Measurements from ENCODE around the gene PTPRT. TPM values are rescaled to one million over a fixed set of nuclear protein-coding genes. Genes with fewer than 3 reads are reported as not detected.

Gene PTPRT
- polyA plus RNA-seq, 2 of the 4 experiments (the other 2 are of a cell fraction) = not detected

DNA sequence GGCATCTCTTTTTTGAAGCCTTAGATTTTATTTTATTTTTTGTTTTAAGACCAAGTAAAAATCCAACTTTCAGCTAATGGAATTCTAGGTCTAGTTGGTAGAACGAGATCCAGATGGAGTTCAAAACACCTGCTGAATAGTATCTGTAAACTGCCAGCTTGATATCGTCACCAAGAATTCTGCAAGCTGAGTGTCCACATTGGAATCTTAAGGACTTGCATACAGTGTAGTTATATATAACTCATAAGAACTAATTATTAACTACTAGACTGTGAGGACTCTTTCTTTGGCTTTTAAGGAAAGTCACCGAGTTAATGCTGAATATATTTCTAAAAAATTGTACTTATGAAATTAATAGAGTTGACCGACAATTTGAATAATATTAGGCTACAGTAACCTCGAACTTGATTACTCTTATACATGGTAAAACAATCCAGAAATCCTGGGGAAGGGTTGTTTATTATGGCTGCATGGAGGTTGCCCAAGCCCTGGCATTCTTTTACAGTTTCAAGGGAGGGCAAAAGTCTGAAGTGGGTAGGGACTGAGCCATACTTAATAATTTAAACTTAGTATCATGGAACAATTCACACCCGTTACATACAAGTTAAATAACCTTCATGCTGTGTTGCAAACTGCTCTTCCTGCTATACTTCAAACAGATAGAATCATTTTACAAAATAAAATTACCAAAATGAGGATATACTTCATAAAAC lies 553.9 kb downstream of the PTPRT start:
- FAIRE-seq (no peak), ATAC-seq (no peak), DNase-seq (ENCODE audit: low read depth in 1 of 2, low spot score in 1 of 2) (no peak)
- Histone ChIP-seq H3K9me3 (no peaks in the 10 kb centered on the region), H3K27ac (no peak overlapping the region), H3K4me2 (no peak overlapping the region), H3K4me1 (no peaks in the 10 kb centered on the region), H3K4me3 (no peak overlapping the region)
- TF ChIP-seq ZSCAN20 (CRISPR knock-in tag; IDR thresholded peaks at IDR 0.05) (no peak), HOXB13 (CRISPR knock-in tag; IDR thresholded peaks at IDR 0.05; ENCODE audit: low read depth) (no peak), MAFK (IDR thresholded peaks at IDR 0.05; ENCODE audit: partially characterized antibody) (no peak), HOXA7 (CRISPR knock-in tag; IDR thresholded peaks at IDR 0.05) (no peak), CBX2 (IDR thresholded peaks at IDR 0.05; ENCODE audit: borderline replicate concordance, low read depth) (no peak), SMC3 (IDR thresholded peaks at IDR 0.05) (no peak)
- 1% methylated on average over 6 of the region's 6 CpGs for WGBS (ENCODE audit: missing lambda C conversion rate)
- POLR2A ChIA-PET = no interaction called here
- CTCF ChIA-PET = no interaction called here

DNA sequence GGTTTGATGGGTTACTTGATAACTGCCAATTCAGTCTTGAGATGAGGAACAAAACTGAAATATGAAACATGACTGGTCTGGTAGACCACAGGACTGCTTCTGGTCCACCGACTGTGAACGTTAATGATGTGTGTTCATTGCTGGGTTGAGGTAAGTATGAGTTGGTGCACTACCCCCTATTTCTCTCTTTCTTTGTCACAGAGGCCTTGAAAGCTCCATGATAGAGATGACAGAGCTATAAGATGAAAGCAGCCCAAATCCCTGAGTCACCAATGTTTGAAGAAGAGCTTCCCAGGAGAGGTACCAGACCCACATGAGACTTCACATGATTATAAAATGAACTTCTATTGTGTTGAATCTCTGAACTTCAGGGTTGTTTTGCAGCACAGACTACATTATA lies 555.5 kb downstream of the PTPRT start:
- 34% methylated on average over 2 of the region's 2 CpGs for WGBS (ENCODE audit: missing lambda C conversion rate)
- ChIA-PET POLR2A (no interaction called here), CTCF (no interaction called here)
- Histone ChIP-seq H3K4me1 (no peaks in the 10 kb centered on the region), H3K4me2 (no peak overlapping the region), H3K4me3 (no peak overlapping the region), H3K27ac (no peak overlapping the region), H3K9me3 (no peaks in the 10 kb centered on the region)
- TF ChIP-seq HOXB13 (CRISPR knock-in tag; IDR thresholded peaks at IDR 0.05; ENCODE audit: low read depth) = no peak
- TF ChIP-seq NFE2L2 (conservative IDR thresholded peaks at IDR 0.05; ENCODE audit: low read length) = no peak
- no peak for TF ChIP-seq ZNF302 (CRISPR knock-in tag; IDR thresholded peaks at IDR 0.05)
- TF ChIP-seq TP53 (CRISPR knock-in tag; IDR thresholded peaks at IDR 0.05) = no peak
- TF ChIP-seq EP300 (IDR thresholded peaks at IDR 0.05) = no peak
- TF ChIP-seq, protein P1, sequence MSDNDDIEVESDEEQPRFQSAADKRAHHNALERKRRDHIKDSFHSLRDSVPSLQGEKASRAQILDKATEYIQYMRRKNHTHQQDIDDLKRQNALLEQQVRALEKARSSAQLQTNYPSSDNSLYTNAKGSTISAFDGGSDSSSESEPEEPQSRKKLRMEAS (IDR thresholded peaks at IDR 0.05) = no peak
- no peak for TF ChIP-seq NPAS2 (CRISPR knock-in tag; IDR thresholded peaks at IDR 0.05; ENCODE audit: borderline replicate concordance)
- no peak for TF ChIP-seq KDM1A (IDR thresholded peaks at IDR 0.05; ENCODE audit: low read depth)
- TF ChIP-seq HOXB5 (CRISPR knock-in tag; IDR thresholded peaks at IDR 0.05) = no peak
- FAIRE-seq (no peak), ATAC-seq (no peak), DNase-seq (ENCODE audit: low read depth in 1 of 2, low spot score in 1 of 2) (no peak)

DNA sequence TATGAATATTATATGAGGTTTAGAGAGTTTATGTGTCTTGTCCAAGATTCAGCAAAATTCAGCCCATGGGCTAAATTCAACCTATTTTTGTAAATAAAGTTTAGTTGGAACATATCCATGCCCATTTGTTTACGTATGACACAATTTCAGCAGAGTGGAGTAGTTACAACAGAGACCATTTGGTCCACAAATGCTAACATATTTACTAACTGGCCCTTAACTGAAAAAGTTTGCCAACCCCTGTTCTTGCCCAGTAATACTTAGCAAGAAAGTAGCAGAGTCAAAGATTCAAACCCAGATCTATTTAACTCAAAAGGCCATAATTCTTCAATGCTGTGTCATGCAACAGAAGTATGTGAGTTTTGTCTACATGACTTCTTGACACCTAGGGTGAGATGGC lies 561.0 kb downstream of the PTPRT start:
- POLR2A ChIA-PET = no interaction called here

DNA sequence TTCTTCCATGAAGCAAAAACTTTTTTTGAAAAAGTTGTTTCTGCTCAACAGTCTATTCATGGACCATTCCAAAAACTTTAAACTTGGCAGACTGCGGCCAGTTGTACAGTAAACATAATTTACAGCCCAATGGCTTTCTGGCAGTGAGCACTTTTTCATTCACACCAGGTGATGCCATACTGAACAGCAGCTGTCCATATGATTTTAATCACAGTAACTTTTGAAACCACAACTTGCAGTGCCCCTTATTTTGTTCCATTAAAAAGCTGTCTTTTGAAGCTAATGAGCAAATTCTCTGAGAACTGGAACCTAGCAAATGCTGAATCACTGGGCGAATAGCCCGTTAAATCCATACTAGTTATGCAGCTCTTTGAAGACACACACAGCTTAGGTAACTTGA lies 576.6 kb downstream of the PTPRT start:
- 3% methylated on average over 3 of the region's 3 CpGs for WGBS (ENCODE audit: missing lambda C conversion rate)
- ATAC-seq = no peak
- ChIA-PET POLR2A (no interaction called here), CTCF (no interaction called here)
- Histone ChIP-seq H3K4me3 (no peak overlapping the region), H3K9me3 (no peaks in the 10 kb centered on the region), H3K27ac (no peak overlapping the region), H3K4me1 (no peaks in the 10 kb centered on the region), H3K4me2 (no peak overlapping the region)
- no peak for DNase-seq (ENCODE audit: low read depth in 1 of 2, low spot score in 1 of 2)
- FAIRE-seq = no peak
- TF ChIP-seq JUN (IDR thresholded peaks at IDR 0.05) = no peak
- TF ChIP-seq, protein P2, sequence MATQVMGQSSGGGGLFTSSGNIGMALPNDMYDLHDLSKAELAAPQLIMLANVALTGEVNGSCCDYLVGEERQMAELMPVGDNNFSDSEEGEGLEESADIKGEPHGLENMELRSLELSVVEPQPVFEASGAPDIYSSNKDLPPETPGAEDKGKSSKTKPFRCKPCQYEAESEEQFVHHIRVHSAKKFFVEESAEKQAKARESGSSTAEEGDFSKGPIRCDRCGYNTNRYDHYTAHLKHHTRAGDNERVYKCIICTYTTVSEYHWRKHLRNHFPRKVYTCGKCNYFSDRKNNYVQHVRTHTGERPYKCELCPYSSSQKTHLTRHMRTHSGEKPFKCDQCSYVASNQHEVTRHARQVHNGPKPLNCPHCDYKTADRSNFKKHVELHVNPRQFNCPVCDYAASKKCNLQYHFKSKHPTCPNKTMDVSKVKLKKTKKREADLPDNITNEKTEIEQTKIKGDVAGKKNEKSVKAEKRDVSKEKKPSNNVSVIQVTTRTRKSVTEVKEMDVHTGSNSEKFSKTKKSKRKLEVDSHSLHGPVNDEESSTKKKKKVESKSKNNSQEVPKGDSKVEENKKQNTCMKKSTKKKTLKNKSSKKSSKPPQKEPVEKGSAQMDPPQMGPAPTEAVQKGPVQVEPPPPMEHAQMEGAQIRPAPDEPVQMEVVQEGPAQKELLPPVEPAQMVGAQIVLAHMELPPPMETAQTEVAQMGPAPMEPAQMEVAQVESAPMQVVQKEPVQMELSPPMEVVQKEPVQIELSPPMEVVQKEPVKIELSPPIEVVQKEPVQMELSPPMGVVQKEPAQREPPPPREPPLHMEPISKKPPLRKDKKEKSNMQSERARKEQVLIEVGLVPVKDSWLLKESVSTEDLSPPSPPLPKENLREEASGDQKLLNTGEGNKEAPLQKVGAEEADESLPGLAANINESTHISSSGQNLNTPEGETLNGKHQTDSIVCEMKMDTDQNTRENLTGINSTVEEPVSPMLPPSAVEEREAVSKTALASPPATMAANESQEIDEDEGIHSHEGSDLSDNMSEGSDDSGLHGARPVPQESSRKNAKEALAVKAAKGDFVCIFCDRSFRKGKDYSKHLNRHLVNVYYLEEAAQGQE (IDR thresholded peaks at IDR 0.05) = no peak
- TF ChIP-seq PHF8 (IDR thresholded peaks at IDR 0.05; ENCODE audit: borderline replicate concordance, low read depth) = no peak
- TF ChIP-seq ESRRA (IDR thresholded peaks at IDR 0.05; ENCODE audit: borderline replicate concordance, low read length) = no peak
- TF ChIP-seq ZSCAN20 (CRISPR knock-in tag; IDR thresholded peaks at IDR 0.05) = no peak
- no peak for TF ChIP-seq RFX5 (IDR thresholded peaks at IDR 0.05)
- no peak for TF ChIP-seq EP300 (IDR thresholded peaks at IDR 0.05)
- TF ChIP-seq HOXB5 (CRISPR knock-in tag; IDR thresholded peaks at IDR 0.05) = no peak
- no peak for TF ChIP-seq HDAC2 (IDR thresholded peaks at IDR 0.05)
- TF ChIP-seq KDM5A (IDR thresholded peaks at IDR 0.05) = no peak
- no peak for TF ChIP-seq TFCP2L1 (CRISPR knock-in tag; IDR thresholded peaks at IDR 0.05)
- TF ChIP-seq ZNF302 (CRISPR knock-in tag; IDR thresholded peaks at IDR 0.05) = no peak

More for the DNA sequence above, 561.0 kb downstream of the PTPRT start:
- H3K9me3 ChIP-seq = no peaks in the 10 kb centered on the region
- TF ChIP-seq, protein P3, sequence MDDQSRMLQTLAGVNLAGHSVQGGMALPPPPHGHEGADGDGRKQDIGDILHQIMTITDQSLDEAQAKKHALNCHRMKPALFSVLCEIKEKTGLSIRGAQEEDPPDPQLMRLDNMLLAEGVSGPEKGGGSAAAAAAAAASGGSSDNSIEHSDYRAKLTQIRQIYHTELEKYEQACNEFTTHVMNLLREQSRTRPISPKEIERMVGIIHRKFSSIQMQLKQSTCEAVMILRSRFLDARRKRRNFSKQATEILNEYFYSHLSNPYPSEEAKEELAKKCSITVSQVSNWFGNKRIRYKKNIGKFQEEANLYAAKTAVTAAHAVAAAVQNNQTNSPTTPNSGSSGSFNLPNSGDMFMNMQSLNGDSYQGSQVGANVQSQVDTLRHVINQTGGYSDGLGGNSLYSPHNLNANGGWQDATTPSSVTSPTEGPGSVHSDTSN (IDR thresholded peaks at IDR 0.05) = no peak
- TF ChIP-seq, protein P1 (IDR thresholded peaks at IDR 0.05) = no peak
- TF ChIP-seq ZSCAN20 (CRISPR knock-in tag; IDR thresholded peaks at IDR 0.05) (no peak), TFCP2L1 (CRISPR knock-in tag; IDR thresholded peaks at IDR 0.05) (no peak), RCOR1 (IDR thresholded peaks at IDR 0.05; ENCODE audit: low read depth, low read length) (no peak), JUNB (IDR thresholded peaks at IDR 0.05) (no peak), ESRRA (IDR thresholded peaks at IDR 0.05; ENCODE audit: borderline replicate concordance, low read length) (no peak), FOXS1 (CRISPR knock-in tag; IDR thresholded peaks at IDR 0.05) (no peak), RARB (CRISPR knock-in tag; IDR thresholded peaks at IDR 0.05) (no peak), CHD2 (IDR thresholded peaks at IDR 0.05; ENCODE audit: low read length, partially characterized antibody) (no peak), RNF2 (IDR thresholded peaks at IDR 0.05; ENCODE audit: borderline replicate concordance, low read depth) (no peak), HOXB13 (CRISPR knock-in tag; IDR thresholded peaks at IDR 0.05; ENCODE audit: low read depth) (no peak)
- no peak for DNase-seq (ENCODE audit: low read depth in 1 of 2, low spot score in 1 of 2)
- CTCF ChIA-PET = no interaction called here
- no peak overlapping the region for H3K4me2 ChIP-seq
- no peaks in the 10 kb centered on the region for H3K4me1 ChIP-seq
- WGBS (ENCODE audit: missing lambda C conversion rate) = 0% methylated on average over 1 of the region's 1 CpG
- FAIRE-seq = no peak
- H3K27ac ChIP-seq = no peak overlapping the region
- no peak for ATAC-seq
- no peak overlapping the region for H3K4me3 ChIP-seq

Data from A549 (cell line).